ENCODE data around the gene ANKRD7. TPM values are rescaled to one million over a fixed set of nuclear protein-coding genes. Genes with fewer than 3 reads are reported as not detected.
"Not testable (repeated sequence)": the region's sequence is repeated elsewhere in the genome, so short reads cannot be mapped to it uniquely, and the experiment has no call there.

Gene ANKRD7
- polyA plus RNA-seq, 4 donors = 3.0 to 3.7 (median 3.5) TPM

DNA sequence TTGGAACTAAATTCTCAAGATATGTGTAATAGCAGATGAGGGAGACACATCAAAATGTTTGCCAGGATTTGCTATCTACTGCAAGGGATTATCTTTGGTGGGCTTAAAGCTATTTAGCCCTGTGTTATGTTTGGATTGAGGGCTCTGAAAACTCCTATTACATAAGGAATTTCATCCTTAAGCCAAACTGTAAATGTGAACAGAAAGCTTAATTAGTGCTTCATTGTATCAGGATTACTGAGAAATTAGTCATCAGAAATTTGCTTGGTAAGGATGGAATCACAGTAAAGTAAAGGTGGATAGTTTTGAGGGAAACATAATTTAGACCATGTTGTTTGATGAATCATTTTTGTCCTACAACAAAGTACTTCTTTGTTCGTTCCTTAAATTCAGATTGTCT, 8.3 kb downstream of the ANKRD7 start:
- DNase-seq (ENCODE audit: low read depth in 4 of 4, low spot score in 2 of 4) = no peak

DNA sequence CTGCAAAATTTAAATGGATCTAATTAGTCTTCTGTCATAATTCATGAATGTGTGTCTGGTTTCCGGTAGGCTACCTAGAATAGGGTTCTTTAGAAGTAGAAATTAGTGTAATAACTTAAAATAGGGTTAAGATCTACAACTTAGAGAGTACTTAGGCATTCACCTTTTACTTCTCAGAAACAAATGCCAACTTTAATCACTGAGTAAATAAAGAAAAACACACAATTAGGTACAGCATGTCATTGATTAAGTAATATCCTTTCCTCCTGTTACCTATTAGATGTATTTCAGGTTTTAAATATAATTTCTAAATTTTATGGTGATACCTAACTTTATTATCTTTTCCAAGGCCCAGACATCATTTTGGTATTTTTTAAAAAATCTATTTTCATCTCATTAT, 9.3 kb downstream of the ANKRD7 start:
- DNase-seq (ENCODE audit: low read depth in 4 of 4, low spot score in 2 of 4) = no peak

DNA sequence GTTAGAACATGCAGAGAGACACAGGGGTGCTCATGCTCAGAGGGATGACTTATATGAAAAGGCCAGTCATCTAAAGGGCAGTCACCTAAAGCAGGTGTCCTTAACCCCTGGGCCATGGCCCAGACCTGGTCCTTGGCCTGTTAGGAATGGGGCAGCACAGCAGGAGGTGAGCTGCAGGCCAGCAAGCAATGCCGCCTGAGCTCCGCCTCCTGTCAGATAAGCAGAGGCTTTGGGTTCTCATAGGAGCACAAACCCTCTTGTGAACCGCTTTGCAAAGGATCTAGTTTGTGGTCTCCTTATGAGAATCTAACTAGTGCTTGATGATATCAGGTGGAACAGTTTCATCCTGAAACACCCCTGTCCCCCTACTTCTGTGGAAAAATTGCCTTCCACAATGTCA, 14.5 kb downstream of the ANKRD7 start:
- no peak for DNase-seq (ENCODE audit: low read depth in 4 of 4, low spot score in 2 of 4)

DNA sequence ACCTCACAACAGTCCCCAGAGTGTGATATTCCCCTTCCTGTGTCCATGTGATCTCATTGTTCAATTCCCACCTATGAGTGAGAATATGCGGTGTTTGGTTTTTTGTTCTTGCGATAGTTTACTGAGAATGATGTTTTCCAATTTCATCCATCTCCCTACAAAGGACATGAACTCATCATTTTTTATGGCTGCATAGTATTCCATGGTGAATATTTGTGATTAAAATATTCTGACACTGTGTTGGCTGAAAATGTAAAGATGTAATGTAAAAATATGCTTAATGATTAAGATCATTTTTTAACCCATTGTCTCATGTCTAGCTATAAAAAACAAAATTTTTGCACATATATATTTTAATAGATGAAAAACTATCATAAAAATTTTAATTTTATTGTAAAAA, 15.8 kb downstream of the ANKRD7 start:
- DNase-seq (ENCODE audit: low read depth in 4 of 4, low spot score in 2 of 4) = not testable (repeated sequence)

DNA sequence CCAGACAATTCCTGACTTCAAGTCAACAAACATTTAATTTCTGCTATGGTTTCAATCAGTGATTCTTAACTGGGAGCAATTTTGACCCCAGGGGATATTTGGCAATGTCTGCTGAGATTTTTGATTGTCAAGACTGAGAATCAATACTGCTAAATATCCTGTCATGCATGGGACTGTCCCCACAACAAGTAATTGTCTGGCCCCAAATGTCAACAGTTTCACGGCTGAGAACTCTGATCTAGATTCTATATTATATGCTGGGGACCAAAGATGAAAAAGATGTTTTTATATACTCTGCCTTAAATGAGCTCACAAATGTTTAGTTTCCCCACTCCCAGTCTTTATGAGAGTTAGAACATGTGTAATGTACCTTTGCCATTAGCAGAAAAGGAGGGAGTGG, 19.2 kb downstream of the ANKRD7 start:
- no peak for DNase-seq (ENCODE audit: low read depth in 4 of 4, low spot score in 2 of 4)

DNA sequence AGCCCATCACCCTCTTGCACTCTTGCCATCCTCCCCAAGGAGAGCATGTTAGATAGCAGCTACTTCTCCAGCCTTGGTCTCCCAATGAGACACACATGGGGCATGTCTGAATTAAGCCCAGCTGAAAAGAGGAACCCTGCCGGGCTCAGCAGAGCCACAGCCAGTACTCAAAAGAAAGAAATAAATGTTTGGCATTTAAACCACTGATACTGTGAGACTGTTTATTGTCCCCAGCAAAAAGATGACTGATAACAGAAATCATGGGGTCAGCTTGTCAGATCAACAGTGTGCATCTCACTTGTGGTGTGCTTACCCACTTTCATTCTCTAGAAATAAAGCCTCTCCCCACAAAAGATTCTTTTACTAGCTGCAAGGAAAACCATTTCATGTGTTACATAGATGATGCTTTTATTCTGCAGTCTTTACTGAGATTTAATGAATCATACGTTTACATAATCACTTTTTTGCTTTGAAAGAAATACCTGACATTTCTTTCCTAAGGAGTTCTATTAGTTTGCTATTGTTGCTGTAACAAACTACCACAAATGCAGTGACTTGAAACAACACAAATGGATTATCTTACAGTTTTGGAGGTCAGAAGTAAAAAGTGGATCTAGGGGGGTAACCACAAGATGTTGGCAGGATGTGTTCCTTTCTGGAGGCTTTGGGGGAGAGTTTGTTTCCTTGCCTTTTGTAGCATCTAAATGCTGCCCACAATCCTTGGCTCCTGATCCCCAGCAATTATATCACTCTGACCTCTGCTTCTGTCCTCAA, 20.9 kb downstream of the ANKRD7 start:
- DNase-seq (ENCODE audit: low read depth in 4 of 4, low spot score in 2 of 4) = no peak

DNA sequence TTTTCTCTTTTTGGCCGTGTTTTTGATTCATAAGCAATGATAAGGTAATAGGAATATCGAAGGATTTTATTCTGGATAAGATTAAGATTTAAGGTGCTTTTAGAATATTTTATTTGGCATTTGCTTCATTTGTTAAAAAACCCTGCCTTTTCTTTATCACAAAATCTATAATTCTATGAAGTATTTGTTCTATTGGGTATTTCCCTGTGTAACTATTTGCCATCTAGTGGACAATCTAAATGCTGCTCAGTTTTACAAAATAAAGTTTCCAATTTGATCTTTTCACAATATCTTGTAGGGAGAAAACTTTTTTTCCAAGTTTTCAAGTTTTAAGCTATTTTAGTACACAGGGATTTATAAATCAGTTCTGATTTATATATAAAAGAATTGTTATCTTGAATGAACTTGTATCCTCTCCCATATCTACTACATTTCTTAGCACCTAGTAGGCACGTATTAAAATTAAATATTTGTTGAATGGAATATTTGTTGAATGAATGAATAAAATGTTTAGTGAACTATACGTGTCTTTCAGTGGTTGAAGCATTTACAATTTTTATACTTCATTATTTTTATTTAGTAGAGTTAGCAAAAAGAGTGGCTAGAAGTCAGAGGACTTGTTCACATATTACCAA, 26.5 kb downstream of the ANKRD7 start:
- DNase-seq (ENCODE audit: low read depth in 4 of 4, low spot score in 2 of 4) = no peak

DNA sequence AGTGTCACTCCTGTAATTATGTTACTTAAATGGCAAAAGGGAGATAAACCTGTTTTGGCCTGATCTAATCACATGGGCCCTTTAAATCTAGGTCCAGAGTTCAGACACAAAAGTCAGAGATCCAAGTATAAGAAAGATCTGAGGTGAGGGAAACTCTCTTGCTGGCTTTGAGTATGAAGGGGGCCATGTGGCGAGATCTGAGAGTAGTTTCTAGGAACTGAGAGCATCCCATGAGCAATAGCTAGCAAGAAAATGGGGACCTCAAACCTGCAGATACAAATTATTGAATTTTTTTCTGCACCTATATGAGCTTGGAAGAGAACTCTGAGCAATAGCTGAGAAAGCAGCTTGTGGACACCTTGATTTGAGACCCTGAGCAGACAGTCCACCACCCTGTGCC, 27.6 kb downstream of the ANKRD7 start:
- DNase-seq (ENCODE audit: low read depth in 4 of 4, low spot score in 2 of 4) = no peak

DNA sequence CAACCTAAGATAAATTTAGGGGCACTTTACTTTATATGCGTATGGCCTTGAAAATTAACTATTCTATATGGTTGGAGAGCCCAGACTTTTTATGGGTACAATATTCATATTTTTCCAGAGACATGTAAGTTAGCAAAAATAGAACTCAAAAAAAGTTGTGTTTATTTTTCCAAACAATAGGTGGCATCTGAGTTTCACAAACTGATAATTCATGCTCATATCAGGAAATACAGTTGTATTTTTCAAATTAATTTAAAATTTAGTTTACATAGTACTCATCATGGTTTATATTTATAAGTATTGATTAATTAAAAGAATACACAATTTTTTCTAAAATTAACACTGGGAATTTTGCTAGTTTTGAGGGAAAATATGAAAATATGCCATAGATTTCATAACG, 34.6 kb downstream of the ANKRD7 start:
- DNase-seq (ENCODE audit: low read depth in 4 of 4, low spot score in 2 of 4) = no peak

DNA sequence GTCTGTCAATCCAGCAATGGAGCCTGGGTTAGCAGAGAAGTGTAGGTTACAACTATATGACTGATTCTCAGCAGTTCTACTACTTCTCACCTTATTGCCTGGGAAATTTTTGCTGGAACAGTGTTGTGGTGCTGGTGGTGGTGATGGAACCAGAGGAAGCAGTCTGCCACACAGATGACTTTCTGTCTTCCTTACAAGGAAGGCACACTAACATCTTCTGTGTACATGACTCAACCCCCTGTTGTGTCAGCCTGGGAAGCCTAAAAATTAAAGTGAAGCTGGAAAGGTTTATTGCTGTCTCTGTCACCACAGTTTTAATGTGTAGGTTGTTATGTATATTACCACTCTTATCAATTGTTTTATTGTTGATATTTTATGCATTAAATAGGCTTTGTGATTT, 40.3 kb downstream of the ANKRD7 start:
- no peak for DNase-seq (ENCODE audit: low read depth in 4 of 4, low spot score in 2 of 4)

DNA sequence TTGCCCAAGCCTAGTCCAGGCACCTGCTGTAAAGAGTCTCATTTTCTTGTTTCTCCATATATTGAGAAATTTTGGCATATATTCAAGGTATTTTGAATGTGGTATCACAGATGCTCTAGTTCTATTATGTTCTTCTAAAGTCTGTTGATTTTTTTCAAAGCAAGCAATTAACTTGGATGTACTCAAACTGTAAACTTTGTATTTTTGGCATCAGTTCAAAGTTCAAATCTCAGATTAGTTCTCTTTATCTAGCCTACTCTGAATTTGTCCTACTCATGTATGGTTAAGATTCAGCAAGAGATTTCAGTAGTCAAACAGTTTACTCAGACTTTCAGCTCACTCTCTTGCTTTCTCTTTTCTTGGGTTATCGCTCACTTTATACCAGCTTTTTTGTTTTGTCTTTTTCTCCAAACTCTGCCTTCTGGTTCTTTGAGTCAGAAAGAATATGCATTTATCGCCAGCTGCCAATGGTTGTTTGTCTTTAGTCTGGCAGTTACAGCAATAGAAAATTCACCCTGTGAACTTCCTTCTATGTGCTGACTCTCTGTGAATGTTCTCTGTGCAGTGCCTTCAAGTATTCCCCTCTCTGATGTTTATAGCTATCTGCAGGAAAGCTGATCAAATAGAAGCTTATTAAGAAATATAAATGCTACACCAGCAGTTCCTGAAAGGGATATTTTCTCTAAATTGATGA, 56.0 kb downstream of the ANKRD7 start:
- DNase-seq (ENCODE audit: low read depth in 4 of 4, low spot score in 2 of 4) = no peak

DNA sequence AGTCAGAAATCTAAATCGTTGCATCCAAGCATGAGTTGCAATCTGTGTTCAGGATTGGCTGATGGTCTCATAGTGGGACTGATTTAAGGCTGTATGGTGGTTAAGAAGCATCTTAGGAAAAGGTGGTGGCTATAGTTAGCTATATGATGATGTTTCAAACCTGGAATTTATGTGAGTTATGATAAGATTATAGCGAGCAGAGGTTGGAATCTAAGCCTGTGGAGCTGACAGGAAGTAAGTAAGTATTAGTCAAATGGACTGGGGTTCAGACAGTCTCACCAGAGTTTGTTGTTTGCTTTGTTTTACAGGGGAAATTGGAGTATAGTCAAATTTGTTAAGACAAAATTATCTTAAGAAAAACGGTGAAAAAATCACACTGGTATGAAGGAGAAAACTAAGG, 56.7 kb downstream of the ANKRD7 start:
- no peak for DNase-seq (ENCODE audit: low read depth in 4 of 4, low spot score in 2 of 4)

DNA sequence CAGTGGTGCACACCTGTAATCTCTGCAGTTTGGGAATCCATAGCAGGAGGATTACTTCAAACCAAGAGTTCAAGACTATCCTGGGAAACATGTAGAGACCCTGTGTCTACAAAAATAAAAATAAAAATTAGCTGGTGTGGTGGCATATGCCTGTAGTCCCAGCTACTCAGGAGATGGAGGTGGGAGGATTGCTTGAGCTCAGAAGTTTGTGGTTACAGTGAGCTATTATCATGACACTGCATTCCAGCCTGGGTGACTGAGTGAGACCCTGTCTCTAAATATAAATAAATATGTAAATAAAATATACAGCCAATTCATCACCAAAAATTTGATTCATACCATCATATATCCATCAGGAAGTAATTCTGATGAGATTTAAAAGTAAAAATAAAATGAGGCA, 60.9 kb downstream of the ANKRD7 start:
- DNase-seq (ENCODE audit: low read depth in 4 of 4, low spot score in 2 of 4) = no peak

DNA sequence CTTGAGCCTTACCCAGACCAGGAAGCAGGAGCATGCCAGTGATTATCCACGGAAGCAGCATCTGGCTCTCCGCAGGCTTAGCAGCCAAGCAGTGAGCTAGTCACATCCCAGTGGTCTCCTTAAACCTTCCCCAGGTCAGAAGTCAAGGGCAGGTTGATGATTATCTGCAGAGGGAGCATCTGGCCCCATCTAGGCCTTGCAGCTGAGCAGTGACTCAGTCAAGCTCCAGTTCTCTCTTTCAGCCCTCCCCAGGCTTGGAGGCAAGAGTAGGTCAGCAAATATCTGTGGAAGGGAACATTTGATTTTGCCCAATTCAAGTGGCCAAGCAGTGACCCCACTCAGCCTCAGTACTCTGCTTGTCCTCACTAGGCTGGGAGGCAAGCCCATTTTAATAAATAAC, 61.6 kb downstream of the ANKRD7 start:
- DNase-seq (ENCODE audit: low read depth in 4 of 4, low spot score in 2 of 4) = no peak

DNA sequence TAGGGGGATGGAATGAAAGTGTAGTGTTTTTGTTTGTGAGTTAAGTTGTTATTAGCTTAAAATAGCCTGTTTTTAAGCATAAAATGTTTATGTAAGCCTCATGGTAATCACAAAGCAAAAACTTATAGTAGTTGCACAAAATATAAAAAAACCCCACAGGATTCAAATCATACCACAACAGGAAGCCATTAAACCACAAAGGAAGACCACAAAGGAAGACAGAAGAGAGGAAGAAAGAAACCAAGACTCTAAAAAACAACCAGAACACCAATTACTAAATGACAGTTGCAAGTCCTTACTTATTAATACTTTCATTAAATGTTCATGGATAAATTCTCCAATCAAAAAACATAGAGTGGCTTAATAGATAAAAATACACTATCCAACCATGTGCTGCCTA, 63.6 kb downstream of the ANKRD7 start:
- DNase-seq (ENCODE audit: low read depth in 4 of 4, low spot score in 2 of 4) = no peak

DNA sequence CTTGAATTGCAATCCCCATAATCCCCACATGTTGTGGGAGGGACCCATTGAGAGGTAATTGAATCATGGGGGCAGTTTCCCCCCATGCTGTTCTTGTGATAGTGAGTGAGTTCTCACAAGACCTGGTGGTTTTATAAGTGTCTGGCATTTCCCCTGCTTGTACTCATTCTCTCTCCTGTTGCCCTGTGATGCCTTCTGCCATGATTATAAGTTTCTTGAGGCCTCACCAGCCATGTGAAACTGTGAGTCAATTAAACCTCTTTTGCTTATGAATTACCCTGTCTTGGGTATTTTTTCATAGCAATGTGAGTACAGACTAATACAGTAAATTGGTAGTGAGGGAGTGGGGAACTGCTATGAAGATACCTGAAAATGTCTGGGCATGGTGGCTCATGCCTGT, 65.0 kb downstream of the ANKRD7 start:
- DNase-seq (ENCODE audit: low read depth in 4 of 4, low spot score in 2 of 4) = no peak

Other genes with a start within 250 kb of the ANKRD7 start
- 10 to 100 TPM; 60.7 to 75.2 (median 67.8) TPM for gene LSM8, start 40.5 kb upstream of the ANKRD7 start, polyA plus RNA-seq (ENCODE audit: insufficient read length in 4 of 4)